B cell (primary cell): ENCODE data around the gene ABHD13. TPM values are rescaled to one million over a fixed set of nuclear protein-coding genes. Genes with fewer than 3 reads are reported as not detected.
A peak's percentile ranks its signal among the peaks of the same experiment; 100 is the strongest.
"Not testable (repeated sequence)": the region's sequence is repeated elsewhere in the genome, so short reads cannot be mapped to it uniquely, and the experiment has no call there.

Experiments used
- ATAC-seq: fragments of 200-7000 bp; cut with Tn5 transposase; one replicate; pipeline ENCODE4 v1.10.0; 2021; ENCODE audit warnings: low read depth, mild to moderate bottlenecking, moderate number of reproducible peaks, moderate library complexity
- CTCF ChIA-PET: fragments of 350-600 bp; sonication (Branson Sonifier 250); formaldehyde crosslinking; loops from one replicate; lab custom pipeline; 2021; ENCODE audit warnings: antibody characterized with exemption, inconsistent platforms; lab: Charles Lee
- POLR2A ChIA-PET: fragments of 350-600 bp; sonication (Branson Sonifier 250); formaldehyde crosslinking; loops from one replicate; lab custom pipeline; 2021; ENCODE audit warnings: antibody characterized with exemption; lab: Charles Lee
- DNase-seq: peaks from one replicate; pipeline ENCODE4 v3.0.0; 2013
- H2AFZ ChIP-seq: 2 replicates; pipeline ENCODE4 v1.6.1; 2012; ENCODE audit warnings: mild to moderate bottlenecking, low read depth, low read length; ENCODE audit not compliant: insufficient read depth, poor library complexity, severe bottlenecking
- H3K27ac ChIP-seq, 2 donors: 1 replicate in 1 of 2; 2 replicates in 1 of 2; pipeline ENCODE4 v1.5.1; 2012 to 2013; ENCODE audit warnings: low read length in 2 of 2, mild to moderate bottlenecking in 2 of 2, moderate library complexity in 1 of 2
- H3K27me3 ChIP-seq, 4 experiments: fragments of 200-600 bp in 1 of 4; sonication (generic) in 1 of 4; replicated peaks in 1 of 4; 1 replicate in 2 of 4; 2 replicates in 2 of 4; pipeline versions ENCODE4 v1.6.1 to v1.7.0; 2013 to 2016; ENCODE audit warnings: low read length in 3 of 4, mild to moderate bottlenecking in 2 of 4, mixed read lengths in 1 of 4, moderate library complexity in 1 of 4; ENCODE audit not compliant: insufficient read depth in 4 of 4, control insufficient read depth in 3 of 4; ENCODE audit errors: control extremely low read depth in 1 of 4
- H3K36me3 ChIP-seq, 2 experiments: replicated peaks in 1 of 2; 1 replicate in 1 of 2; 2 replicates in 1 of 2; pipeline versions ENCODE4 v1.6.1 to v1.7.1; 2013; ENCODE audit warnings: low read length in 1 of 2; ENCODE audit not compliant: insufficient read depth in 2 of 2, control insufficient read depth in 1 of 2; ENCODE audit errors: control extremely low read depth in 1 of 2, extremely low read depth in 1 of 2
- H3K4me1 ChIP-seq, 2 donors: fragments of 200-600 bp in 1 of 2; sonication (generic) in 1 of 2; 1 replicate in 1 of 2; 2 replicates in 1 of 2; pipeline versions ENCODE4 v1.5.1 to v1.6.1; 2013 to 2017; ENCODE audit warnings: low read length in 2 of 2; ENCODE audit not compliant: control insufficient read depth in 2 of 2, insufficient read depth in 2 of 2
- H3K4me2 ChIP-seq: replicated peaks from 2 replicates; pipeline ENCODE3; 2012; ENCODE audit warnings: mild to moderate bottlenecking, low read depth, low read length; ENCODE audit not compliant: poor library complexity, severe bottlenecking
- H3K4me3 ChIP-seq, 5 experiments: fragments of 200-600 bp in 1 of 5; sonication (generic) in 1 of 5; 1 replicate in 3 of 5; 2 replicates in 2 of 5; pipeline versions ENCODE4 v1.5.1 to v1.7.0; 2011 to 2016; ENCODE audit warnings: low read length in 4 of 5, mild to moderate bottlenecking in 4 of 5, low read depth in 2 of 5, control low read depth in 1 of 5, moderate library complexity in 1 of 5; ENCODE audit not compliant: insufficient read depth in 1 of 5; ENCODE audit errors: control extremely low read depth in 1 of 5, extremely low read depth in 1 of 5
- H3K79me2 ChIP-seq: fragments of 200-600 bp; sonication (generic); one replicate; pipeline ENCODE4 v1.6.0; 2016; ENCODE audit warnings: low read length; ENCODE audit not compliant: control insufficient read depth, insufficient read depth
- H3K9ac ChIP-seq: fragments of 200-600 bp; sonication (generic); 2 replicates; pipeline ENCODE4 v1.6.1; 2017; ENCODE audit warnings: mild to moderate bottlenecking, low read length, moderate library complexity
- H3K9me3 ChIP-seq, 3 donors: one replicate each; pipeline versions ENCODE4 v1.6.1 to v1.7.1; 2013; ENCODE audit warnings: low read length in 2 of 3; ENCODE audit not compliant: control insufficient read depth in 2 of 3, insufficient read depth in 1 of 3; ENCODE audit errors: control extremely low read depth in 1 of 3
- H4K20me1 ChIP-seq: 2 replicates; pipeline ENCODE4 v1.6.0; 2012; ENCODE audit warnings: mild to moderate bottlenecking, low read length; ENCODE audit not compliant: insufficient read depth, control insufficient read depth, poor library complexity, severe bottlenecking
- H3K27ac Mint-ChIP-seq: one replicate; pipeline ENCODE4 v1.8.0; 2021; ENCODE audit warnings: mixed read lengths
- H3K27me3 Mint-ChIP-seq: one replicate; pipeline ENCODE4 v1.8.0; 2021; ENCODE audit warnings: mixed read lengths
- H3K4me1 Mint-ChIP-seq: one replicate; pipeline ENCODE4 v1.8.0; 2021; ENCODE audit warnings: mixed read lengths
- H3K4me3 Mint-ChIP-seq: one replicate; pipeline ENCODE4 v1.8.0; 2021; ENCODE audit warnings: mixed read lengths
- H3K9me3 Mint-ChIP-seq: one replicate; pipeline ENCODE4 v1.8.0; 2022; ENCODE audit warnings: mixed read lengths; ENCODE audit not compliant: insufficient read depth
- EZH2 ChIP-seq: IDR thresholded peaks from 2 replicates; pipeline ENCODE4 v1.6.1; 2012; ENCODE audit warnings: borderline replicate concordance, low read depth, mild to moderate bottlenecking, moderate library complexity, low read length; ENCODE audit not compliant: insufficient read depth, poor library complexity, severe bottlenecking
- WGBS: methylation state at CpG from one replicate; pipeline ENCODE4 v1.1.5; 2013; ENCODE audit warnings: missing lambda C conversion rate; ENCODE audit not compliant: insufficient coverage; 5-methylcytosine and 5-hydroxymethylcytosine counted together
- intact Hi-C: fragments of 100-400 bp; cut with micrococcal nuclease; formaldehyde crosslinking; loops from one replicate; pipeline ENCODE4 v1.10.0; 2022
- polyA plus RNA-seq: library from polyadenylated mRNA; depleted of rRNA; stranded (reverse); fragments of >200 nt; gene quantifications from 2 replicates; pipeline ENCODE4 v1.2.3, GENCODE V29; 2012
- total RNA-seq, 2 donors: library from RNA; stranded (reverse); fragments of 120-200 nt in 1 of 2; gene quantifications; 1 replicate in 1 of 2; 2 replicates in 1 of 2; pipeline versions ENCODE4 v1.2.3 to v1.2.4, GENCODE V29; 2013 to 2022
- TF ChIP-seq, protein P1 (sequence below): fragments of 200-600 bp; IDR thresholded peaks from one replicate; pipeline ENCODE4 v1.8.0; 2022; ENCODE audit warnings: antibody characterized with exemption, mild to moderate bottlenecking

Gene ABHD13
- total and polyA plus RNA-seq, 2 donors (not counting 1 experiment from before 2014, with no cell fraction given), result 6.2 to 14.6 TPM

DNA sequence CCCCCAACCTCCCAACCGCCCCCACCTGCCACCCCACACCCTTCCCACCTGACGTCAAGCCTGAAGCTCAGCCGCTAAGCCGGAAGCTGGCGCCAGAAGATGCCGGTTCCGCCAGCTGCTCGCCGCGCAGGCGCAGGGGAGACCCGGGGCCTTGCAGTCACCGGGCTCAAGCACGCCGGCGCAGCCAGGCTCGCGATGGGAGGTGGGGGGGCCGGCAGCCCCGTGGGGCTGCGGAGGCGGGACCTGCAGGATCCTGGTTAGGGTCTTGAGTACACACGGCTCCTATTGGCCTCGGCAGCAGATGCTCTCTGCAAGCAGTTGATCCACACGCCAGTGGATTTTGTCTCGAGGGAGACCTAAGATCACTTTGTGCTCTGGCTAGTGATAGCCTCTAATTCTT, 2.8 kb upstream of the ABHD13 start, which contains the start of gene LIG4:
Gene LIG4, minus strand, starts transcription at position 101 of the 400 bp plus-strand sequence. CDS start 4,268 bp downstream, outside the sequence.
- Histone ChIP-seq H3K36me3 (peaks cover 4 to 6% of the 10 kb centered on the region in 2 experiments), H4K20me1 (peaks cover 5% of the 10 kb centered on the region), H3K79me2 (peaks cover 68% of the 10 kb centered on the region), H3K27me3 (no peaks in the 10 kb centered on the region), H3K4me1 (peaks cover 60 to 62% of the 10 kb centered on the region in 2 donors), H3K4me2 (peak within 1 kb of the TSS; percentile 88), H3K27ac (peak within 1 kb of the TSS; percentile 67 to 91), H3K4me3 (peak within 1 kb of the TSS; percentile 46 to 72 (median 64)), H2AFZ (peak within 1 kb of the TSS; percentile 80), H3K9ac (peak within 1 kb of the TSS; percentile 73), H3K9me3 (no peaks in the 10 kb centered on the region)
- under 1% methylated on average over 24 of the region's 26 CpGs for WGBS
- H3K27ac Mint-ChIP-seq, result peak within 1 kb of the TSS; percentile 95
- TF ChIP-seq, protein P1, sequence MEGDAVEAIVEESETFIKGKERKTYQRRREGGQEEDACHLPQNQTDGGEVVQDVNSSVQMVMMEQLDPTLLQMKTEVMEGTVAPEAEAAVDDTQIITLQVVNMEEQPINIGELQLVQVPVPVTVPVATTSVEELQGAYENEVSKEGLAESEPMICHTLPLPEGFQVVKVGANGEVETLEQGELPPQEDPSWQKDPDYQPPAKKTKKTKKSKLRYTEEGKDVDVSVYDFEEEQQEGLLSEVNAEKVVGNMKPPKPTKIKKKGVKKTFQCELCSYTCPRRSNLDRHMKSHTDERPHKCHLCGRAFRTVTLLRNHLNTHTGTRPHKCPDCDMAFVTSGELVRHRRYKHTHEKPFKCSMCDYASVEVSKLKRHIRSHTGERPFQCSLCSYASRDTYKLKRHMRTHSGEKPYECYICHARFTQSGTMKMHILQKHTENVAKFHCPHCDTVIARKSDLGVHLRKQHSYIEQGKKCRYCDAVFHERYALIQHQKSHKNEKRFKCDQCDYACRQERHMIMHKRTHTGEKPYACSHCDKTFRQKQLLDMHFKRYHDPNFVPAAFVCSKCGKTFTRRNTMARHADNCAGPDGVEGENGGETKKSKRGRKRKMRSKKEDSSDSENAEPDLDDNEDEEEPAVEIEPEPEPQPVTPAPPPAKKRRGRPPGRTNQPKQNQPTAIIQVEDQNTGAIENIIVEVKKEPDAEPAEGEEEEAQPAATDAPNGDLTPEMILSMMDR, result no peak
- no peak for TF ChIP-seq EZH2
- no peaks in the 10 kb centered on the region for H3K27me3 Mint-ChIP-seq
- H3K4me1 Mint-ChIP-seq, result peaks cover 66% of the 10 kb centered on the region
- DNase-seq (peak; percentile 96), ATAC-seq (peak; percentile 67)
- H3K4me3 Mint-ChIP-seq, result peak within 1 kb of the TSS; percentile 93
- ChIA-PET POLR2A (interaction anchor here (0.6 to 1.0 kb wide), 3 partner anchors 14 to 53 kb away, joined by 3 to 8 read pairs (median 3); no protein-coding TSS in a partner anchor), CTCF (interaction anchor here (0.5 to 11.2 kb wide), 4 partner anchors 12 to 38 kb away, joined by 3 to 89 read pairs (median 4); no protein-coding TSS in a partner anchor)
- intact Hi-C loops, result loop anchor here (2.0 to 10.0 kb wide), 3 partner anchors 31 to 1572 kb away; partner anchors contain the start of gene IRS2
- H3K9me3 Mint-ChIP-seq, result no peaks in the 10 kb centered on the region

GRCh38 chr13:108217307-108218043, 717 bp upstream of the ABHD13 start:
- CTCF ChIA-PET, result interaction anchor here (1.0 to 11.2 kb wide), 2 partner anchors 9 to 40 kb away, joined by 3 to 89 read pairs; no protein-coding TSS in a partner anchor

More at GRCh38 chr13:108217307-108218043, 717 bp upstream of the ABHD13 start:
- peak overlapping the region; percentile 85 for H3K4me2 ChIP-seq
- H3K9me3 ChIP-seq, H3K36me3 ChIP-seq, H4K20me1 ChIP-seq, H3K9me3 Mint-ChIP-seq, H3K27me3 Mint-ChIP-seq, ATAC-seq, H3K27me3 ChIP-seq, DNase-seq: not testable (repeated sequence)
- peak overlapping the region; percentile 98 for H3K9ac ChIP-seq
- POLR2A ChIA-PET, result interaction anchor here (0.7 kb wide), 1 partner anchor 47 kb away, joined by 4 read pairs; no protein-coding TSS in a partner anchor
- H3K79me2 ChIP-seq, result peaks cover 70% of the 10 kb centered on the region
- peaks cover 55 to 59% of the 10 kb centered on the region in 2 donors for H3K4me1 ChIP-seq
- peak overlapping the region; percentile 85 to 92 for H3K27ac ChIP-seq
- peak overlapping the region; percentile 96 for H3K4me3 Mint-ChIP-seq
- H3K4me3 ChIP-seq, result peak overlapping the region; percentile 80 to 90 (median 86)
- 78% methylated on average over 13 of the region's 27 CpGs for WGBS
- H2AFZ ChIP-seq, result peak overlapping the region; percentile 100
- peaks cover 63% of the 10 kb centered on the region for H3K4me1 Mint-ChIP-seq
- peak overlapping the region; percentile 98 for H3K27ac Mint-ChIP-seq
- intact Hi-C loops, result loop anchor here (2.0 to 10.0 kb wide), 4 partner anchors 41 to 1570 kb away; partner anchors contain the start of genes IRS2 and TNFSF13B
